WTC11 (cell line): ENCODE measurements around the gene USP49. TPM values are rescaled to one million over a fixed set of nuclear protein-coding genes. Genes with fewer than 3 reads are reported as not detected.

Experiments
- ATAC-seq: fragments of 200-7000 bp; cut with Tn5 transposase; 2 replicates; pipeline ENCODE4 v1.10.0; 2021; ENCODE audit warnings: mild to moderate bottlenecking, moderate library complexity
- CTCF ChIA-PET: fragments of 300-600 bp; sonication (Branson Sonifier 250); formaldehyde crosslinking; loops from one replicate; lab custom pipeline; 2021; ENCODE audit warnings: antibody characterized with exemption; lab: Charles Lee
- POLR2A ChIA-PET: fragments of 350-600 bp; sonication (Branson Sonifier 250); formaldehyde crosslinking; loops from one replicate; lab custom pipeline; 2021; ENCODE audit warnings: antibody characterized with exemption; lab: Charles Lee
- DNase-seq: peaks from one replicate; pipeline ENCODE4 v3.0.0; 2021; ENCODE audit warnings: low spot score
- H3K27ac Mint-ChIP-seq: 2 replicates; pipeline ENCODE4 v1.8.0; 2021; ENCODE audit warnings: mixed read lengths
- H3K27me3 Mint-ChIP-seq: 2 replicates; pipeline ENCODE4 v1.8.0; 2021; ENCODE audit warnings: low read depth, mild to moderate bottlenecking, moderate library complexity, mixed read lengths
- H3K36me3 Mint-ChIP-seq: 2 replicates; pipeline ENCODE4 v1.8.0; 2021; ENCODE audit warnings: mixed read lengths
- H3K4me1 Mint-ChIP-seq: 2 replicates; pipeline ENCODE4 v1.8.0; 2022; ENCODE audit warnings: mixed read lengths
- H3K4me3 Mint-ChIP-seq: 2 replicates; pipeline ENCODE4 v1.8.0; 2021; ENCODE audit warnings: mild to moderate bottlenecking, moderate library complexity, mixed read lengths
- H3K9me3 Mint-ChIP-seq: 2 replicates; pipeline ENCODE4 v1.8.0; 2021; ENCODE audit warnings: mixed read lengths
- ATF1 ChIP-seq: sonication (generic); formaldehyde crosslinking; IDR thresholded peaks from 2 replicates; pipeline ENCODE4 v1.8.1; 2023; ENCODE audit warnings: mild to moderate bottlenecking, moderate library complexity, missing genetic modification reagents
- ATF6 ChIP-seq: sonication (generic); formaldehyde crosslinking; IDR thresholded peaks from 2 replicates; pipeline ENCODE4 v1.8.1; 2023; ENCODE audit warnings: mild to moderate bottlenecking, missing genetic modification reagents
- CREB1 ChIP-seq: sonication (generic); formaldehyde crosslinking; IDR thresholded peaks from 2 replicates; pipeline ENCODE4 v1.8.0; 2023; ENCODE audit warnings: mild to moderate bottlenecking, missing genetic modification reagents
- GABPB1 ChIP-seq: sonication (generic); formaldehyde crosslinking; IDR thresholded peaks from 2 replicates; pipeline ENCODE4 v1.8.1; 2023; ENCODE audit warnings: mild to moderate bottlenecking, missing genetic modification reagents
- GRHL2 ChIP-seq: fragments of 250-450 bp; sonication (Bioruptor Pico); IDR thresholded peaks from 2 replicates; pipeline ENCODE4 v1.8.0; 2022; ENCODE audit warnings: mild to moderate bottlenecking, moderate library complexity; ENCODE audit not compliant: insufficient replicate concordance, severe bottlenecking
- PRDM15 ChIP-seq: sonication (generic); formaldehyde crosslinking; IDR thresholded peaks from 2 replicates; pipeline ENCODE4 v1.8.0; 2022; ENCODE audit warnings: missing genetic modification reagents
- PREB ChIP-seq: sonication (generic); formaldehyde crosslinking; IDR thresholded peaks from 2 replicates; pipeline ENCODE4 v1.8.1; 2022; ENCODE audit warnings: mild to moderate bottlenecking, missing genetic modification reagents, moderate library complexity, borderline replicate concordance
- total RNA-seq: library from RNA; stranded (reverse); gene quantifications from 3 replicates; pipeline ENCODE4 v1.2.3, GENCODE V29; 2021

Gene USP49
- total RNA-seq, 1 experiment from 2014 or later, result 18.4 TPM

GRCh38 chr6:41743406-41744235 is 151.6 kb downstream of the USP49 start (continued):
- no peak for TF ChIP-seq PREB (CRISPR knock-in tag)

- peaks cover 3% of the 10 kb centered on the region; the same call in 1 of the 2 replicates for H3K27me3 Mint-ChIP-seq
- no peaks in the 10 kb centered on the region for H3K36me3 Mint-ChIP-seq
- ATAC-seq (no peak), DNase-seq (no peak)
- H3K27ac Mint-ChIP-seq, result no peak overlapping the region
- no peak overlapping the region for H3K4me3 Mint-ChIP-seq
- TF ChIP-seq GABPB1 (CRISPR knock-in tag) (peak; percentile 62; the same call in 1 of the 2 replicates), ATF6 (no peak), PRDM15 (no peak), ATF1 (CRISPR knock-in tag) (no peak)
- H3K9me3 Mint-ChIP-seq, result no peaks in the 10 kb centered on the region
- CTCF ChIA-PET, result no interaction called here
- no peaks in the 10 kb centered on the region for H3K4me1 Mint-ChIP-seq
- POLR2A ChIA-PET, result no interaction called here
Observed at GRCh38 chr6:41741625-41742490, 153.3 kb downstream of the USP49 start.

- Mint-ChIP-seq H3K4me1 (peaks cover 10% of the 10 kb centered on the region), H3K9me3 (no peaks in the 10 kb centered on the region), H3K27me3 (peaks cover 3% of the 10 kb centered on the region; the same call in 1 of the 2 replicates), H3K27ac (no peak overlapping the region), H3K4me3 (no peak overlapping the region), H3K36me3 (no peaks in the 10 kb centered on the region)
- ChIA-PET POLR2A (no interaction called here), CTCF (interaction anchor here (1.0 kb wide), 1 partner anchor 40 kb away, joined by 3 read pairs; no protein-coding TSS in a partner anchor)
- no peak for ATAC-seq
- TF ChIP-seq CREB1 (CRISPR knock-in tag), result no peak
- TF ChIP-seq GRHL2 (CRISPR knock-in tag), result no peak
- no peak for DNase-seq
Observed at GRCh38 chr6:41740366-41741162, 154.6 kb downstream of the USP49 start.

Other genes starting within 250 kb of the USP49 start
- gene TFEB, start 159.8 kb downstream of the USP49 start, total RNA-seq, result 3.1 to 3.9 TPM (median 3.3 TPM) in 3 replicates
- gene PGC, start 148.0 kb downstream of the USP49 start, total RNA-seq, result 0.55 to 0.63 TPM (median 0.62 TPM) in 3 replicates
- gene FRS3, start 115.5 kb downstream of the USP49 start, total RNA-seq, result 5.5 to 7.8 TPM (median 6.0 TPM) in 3 replicates
- gene PRICKLE4, start 114.6 kb downstream of the USP49 start, total RNA-seq, result 0.50 to 1.5 TPM (median 0.82 TPM) in 3 replicates
- 219 to 233 TPM (median 228 TPM) in 3 replicates for gene TOMM6, start 107.7 kb downstream of the USP49 start, total RNA-seq
- 37.5 to 42.4 TPM (median 38.9 TPM) in 3 replicates for gene MED20, start 25.8 kb upstream of the USP49 start, total RNA-seq
- 40.3 to 50.8 TPM (median 43.8 TPM) in 3 replicates for gene BYSL, start 26.1 kb upstream of the USP49 start, total RNA-seq
- gene CCND3, start 46.4 kb upstream of the USP49 start, total RNA-seq, result 23.0 to 33.6 TPM (median 23.0 TPM) in 3 replicates
- gene TAF8, start 155.1 kb upstream of the USP49 start, total RNA-seq, result 29.6 to 33.6 TPM (median 31.0 TPM) in 3 replicates
- gene C6orf132, start 247.2 kb upstream of the USP49 start, total RNA-seq, result 38.1 to 52.6 TPM (median 38.2 TPM) in 3 replicates